ENCODE measurements around the gene STRN4.
A peak's percentile ranks its signal among the peaks of the same experiment; 100 is the strongest.
"Not testable (repeated sequence)": the region's sequence is repeated elsewhere in the genome, so short reads cannot be mapped to it uniquely, and the experiment has no call there.

Gene STRN4, protein sequence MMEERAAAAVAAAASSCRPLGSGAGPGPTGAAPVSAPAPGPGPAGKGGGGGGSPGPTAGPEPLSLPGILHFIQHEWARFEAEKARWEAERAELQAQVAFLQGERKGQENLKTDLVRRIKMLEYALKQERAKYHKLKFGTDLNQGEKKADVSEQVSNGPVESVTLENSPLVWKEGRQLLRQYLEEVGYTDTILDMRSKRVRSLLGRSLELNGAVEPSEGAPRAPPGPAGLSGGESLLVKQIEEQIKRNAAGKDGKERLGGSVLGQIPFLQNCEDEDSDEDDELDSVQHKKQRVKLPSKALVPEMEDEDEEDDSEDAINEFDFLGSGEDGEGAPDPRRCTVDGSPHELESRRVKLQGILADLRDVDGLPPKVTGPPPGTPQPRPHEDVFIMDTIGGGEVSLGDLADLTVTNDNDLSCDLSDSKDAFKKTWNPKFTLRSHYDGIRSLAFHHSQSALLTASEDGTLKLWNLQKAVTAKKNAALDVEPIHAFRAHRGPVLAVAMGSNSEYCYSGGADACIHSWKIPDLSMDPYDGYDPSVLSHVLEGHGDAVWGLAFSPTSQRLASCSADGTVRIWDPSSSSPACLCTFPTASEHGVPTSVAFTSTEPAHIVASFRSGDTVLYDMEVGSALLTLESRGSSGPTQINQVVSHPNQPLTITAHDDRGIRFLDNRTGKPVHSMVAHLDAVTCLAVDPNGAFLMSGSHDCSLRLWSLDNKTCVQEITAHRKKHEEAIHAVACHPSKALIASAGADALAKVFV

DNA sequence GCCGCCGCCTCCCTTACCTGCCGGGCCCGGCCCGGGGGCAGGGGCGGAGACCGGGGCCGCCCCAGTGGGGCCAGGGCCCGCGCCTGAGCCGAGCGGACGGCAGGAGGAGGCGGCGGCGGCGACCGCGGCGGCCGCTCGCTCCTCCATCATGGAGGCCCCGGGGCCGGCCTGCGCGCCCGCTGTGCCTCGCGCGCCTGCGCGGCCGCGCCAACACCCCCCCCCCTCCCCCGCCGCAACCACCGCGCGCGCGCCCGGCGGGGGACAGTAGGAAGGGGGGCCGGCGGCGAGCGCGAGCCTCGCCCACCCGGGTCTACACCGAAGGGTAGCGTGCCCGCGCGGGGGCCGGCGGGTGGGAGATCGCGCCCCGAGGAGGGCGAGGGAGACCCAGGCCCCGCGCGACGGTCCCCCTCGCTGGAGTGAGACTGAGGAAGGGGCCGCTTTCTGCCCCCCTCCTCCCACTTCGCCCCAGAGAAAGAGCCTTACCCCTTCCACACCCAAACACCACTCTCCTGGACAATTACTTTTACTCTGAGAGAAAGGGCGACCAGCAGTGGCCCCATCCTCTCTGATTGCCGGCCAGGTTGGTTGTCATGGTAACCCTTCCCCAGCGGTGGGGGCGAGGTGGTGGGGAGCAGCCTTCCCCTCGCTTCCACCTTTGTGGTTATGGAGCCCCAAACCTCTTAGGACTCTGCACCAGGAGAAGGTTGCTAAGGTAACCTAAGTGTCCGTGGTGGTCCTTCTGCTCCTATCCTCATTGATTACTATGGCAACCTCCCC is at the start of gene STRN4:
Gene STRN4, minus strand, starts transcription at position 170 of the 777 bp plus-strand sequence. Its CDS starts 20 bp downstream, at position 150.
- DNase-seq, result peak; percentile 17

DNA sequence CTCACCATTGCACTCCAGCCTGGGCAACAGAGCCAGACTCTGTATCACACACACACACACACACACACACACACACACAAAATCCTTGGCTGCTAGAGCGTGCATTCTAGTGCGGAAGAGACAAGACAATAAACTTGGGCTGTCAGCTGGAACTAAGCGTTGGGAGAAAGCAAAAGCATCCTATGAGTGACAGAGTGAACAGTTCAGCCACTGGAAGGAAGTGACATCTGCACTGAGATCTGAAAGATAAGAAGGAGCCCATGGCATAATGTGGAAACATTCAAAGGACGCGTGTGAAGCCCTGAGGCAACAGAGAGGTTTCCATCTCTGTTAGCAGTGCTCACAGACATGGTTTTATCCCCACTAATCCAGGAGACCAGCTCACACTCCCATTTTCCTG is 45.7 kb upstream of the STRN4 start:
- no peak for DNase-seq

DNA sequence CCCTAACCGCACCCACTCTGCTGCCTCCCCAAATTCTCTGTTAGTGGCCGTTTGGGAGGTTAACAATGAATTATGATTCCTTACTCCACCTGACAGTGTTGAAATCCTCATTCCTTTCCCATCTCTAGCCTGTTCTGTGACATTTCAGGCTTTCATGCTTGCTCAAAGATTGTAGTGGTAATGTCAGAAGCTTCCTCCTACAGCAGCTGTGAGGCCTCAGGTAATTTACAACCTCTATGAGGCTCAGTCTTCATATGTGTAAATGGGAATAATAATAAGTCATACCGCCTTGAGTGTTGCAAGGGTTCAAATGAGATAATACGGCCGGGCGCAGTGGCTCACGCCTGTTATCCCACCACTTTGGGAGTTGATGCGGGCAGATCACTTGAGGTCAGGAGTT is 43.1 kb upstream of the STRN4 start:
- no peak for DNase-seq

DNA sequence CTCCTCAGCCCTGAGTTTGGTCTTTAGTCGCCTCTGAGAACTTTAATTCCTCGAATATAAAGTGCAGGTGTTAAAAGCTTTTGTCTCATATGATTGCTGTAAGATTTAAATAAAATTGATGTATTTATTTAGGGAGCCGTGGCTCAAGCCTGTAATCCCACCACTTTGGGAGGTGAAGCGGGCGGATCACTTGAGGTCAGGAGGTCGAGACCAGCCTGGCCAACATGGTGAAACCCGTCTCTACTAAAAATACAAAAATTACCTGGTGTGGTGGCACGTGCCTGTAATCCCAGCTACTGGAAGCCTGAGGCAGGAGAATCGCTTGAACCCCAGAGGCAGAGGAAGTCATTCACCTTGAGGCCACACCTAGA is 42.7 kb upstream of the STRN4 start:
- no peak for DNase-seq

DNA sequence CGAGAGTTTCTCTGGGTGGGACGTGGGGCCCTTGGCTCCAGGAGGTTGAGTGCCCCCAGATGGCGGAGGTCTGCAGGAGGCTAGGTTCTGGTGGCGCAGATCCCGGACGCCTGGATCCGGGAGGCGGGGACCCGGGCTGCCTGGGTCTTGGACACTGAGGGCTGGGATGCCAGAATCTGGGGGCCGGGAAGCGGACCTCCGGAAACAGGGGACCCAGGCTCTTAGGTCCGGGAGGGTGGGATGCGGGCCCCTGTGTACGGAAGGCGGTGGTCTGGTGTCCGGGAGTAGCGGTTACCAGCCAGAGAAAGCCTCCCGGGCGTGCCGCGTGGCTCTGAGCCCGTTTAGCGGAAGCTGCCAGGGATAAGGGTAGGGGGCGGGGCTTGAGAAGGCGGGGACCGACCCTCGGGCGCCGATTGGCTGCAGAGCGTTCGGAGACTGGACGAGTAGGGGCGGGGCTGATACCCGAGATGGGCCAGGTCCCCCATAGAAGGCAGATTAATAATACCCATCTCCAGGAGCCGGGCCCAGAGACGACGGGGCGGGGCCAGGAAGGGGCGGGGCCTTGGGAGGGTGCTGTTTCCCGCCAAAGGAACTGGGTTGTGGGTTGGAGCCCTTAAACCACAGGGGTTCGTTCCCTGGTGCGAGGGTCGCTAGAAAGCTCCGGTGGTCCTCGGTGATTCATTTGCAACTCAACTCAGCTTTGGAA is 42.2 kb upstream of the STRN4 start, which contains the start of gene SLC1A5:
Gene SLC1A5, minus strand, starts transcription at position 333 of the 706 bp plus-strand sequence. CDS start 629 bp downstream, outside the sequence.
- peak; percentile 95 for DNase-seq

DNA sequence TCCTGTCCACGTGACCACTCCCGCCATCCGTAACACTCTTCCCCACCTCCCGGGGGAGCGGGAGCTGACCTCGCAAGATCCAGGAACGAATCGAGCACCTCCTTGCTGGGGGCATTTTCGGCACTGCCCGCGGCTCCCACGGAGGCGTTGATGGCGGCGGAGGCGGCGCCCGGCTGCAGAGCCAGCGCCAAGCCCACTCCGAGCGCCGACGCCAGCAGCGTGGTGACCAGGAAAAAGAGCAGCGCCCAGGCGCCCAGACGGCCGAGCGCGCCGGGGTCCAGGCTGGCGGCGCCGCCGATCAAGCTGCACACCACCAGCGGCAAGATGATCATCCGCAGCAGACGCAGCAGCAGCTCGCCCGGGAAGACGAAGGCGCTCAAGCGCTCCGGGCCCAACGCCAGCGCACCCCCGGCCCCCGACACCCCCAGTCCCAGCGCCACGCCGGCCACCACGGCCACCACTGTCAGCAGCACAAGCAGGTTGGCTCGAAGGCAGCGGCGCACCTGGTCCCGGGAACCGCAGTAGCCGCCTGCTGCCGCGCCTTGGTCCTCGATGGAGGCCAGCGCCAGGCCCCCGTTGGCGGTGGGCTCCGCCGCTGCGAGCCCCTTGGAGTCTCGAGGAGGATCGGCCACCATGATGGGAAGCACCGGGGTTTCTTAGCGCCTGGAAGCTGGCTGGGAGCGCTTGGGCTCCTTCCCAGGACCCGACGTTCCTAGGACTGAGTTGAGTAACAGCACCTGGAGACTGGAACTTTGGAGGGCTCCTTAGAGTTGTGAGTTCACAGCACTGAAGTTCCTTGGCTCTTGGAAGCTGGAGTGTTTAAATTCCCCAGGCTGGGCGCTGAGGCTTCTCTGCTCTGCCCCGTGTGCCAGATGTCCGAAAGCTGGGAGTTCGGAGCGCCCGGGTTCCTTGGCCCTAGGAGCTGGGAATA is 41.3 kb upstream of the STRN4 start:
- DNase-seq, result no peak

DNA sequence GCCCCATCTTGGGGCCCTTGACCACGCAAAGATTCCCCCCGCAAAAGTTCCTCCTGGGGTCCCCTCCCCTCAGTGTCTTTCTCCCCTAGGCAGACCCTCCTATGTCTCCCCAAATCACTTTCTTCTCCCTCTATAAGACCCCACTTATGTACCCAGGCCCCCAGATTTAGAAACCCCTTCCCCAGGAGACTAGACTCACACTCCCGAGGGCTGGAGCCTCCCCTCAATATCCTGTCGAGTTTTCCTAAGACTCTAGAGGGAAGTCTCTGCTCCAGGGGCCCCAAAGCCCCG is 40.7 kb upstream of the STRN4 start:
- no peak for DNase-seq

DNA sequence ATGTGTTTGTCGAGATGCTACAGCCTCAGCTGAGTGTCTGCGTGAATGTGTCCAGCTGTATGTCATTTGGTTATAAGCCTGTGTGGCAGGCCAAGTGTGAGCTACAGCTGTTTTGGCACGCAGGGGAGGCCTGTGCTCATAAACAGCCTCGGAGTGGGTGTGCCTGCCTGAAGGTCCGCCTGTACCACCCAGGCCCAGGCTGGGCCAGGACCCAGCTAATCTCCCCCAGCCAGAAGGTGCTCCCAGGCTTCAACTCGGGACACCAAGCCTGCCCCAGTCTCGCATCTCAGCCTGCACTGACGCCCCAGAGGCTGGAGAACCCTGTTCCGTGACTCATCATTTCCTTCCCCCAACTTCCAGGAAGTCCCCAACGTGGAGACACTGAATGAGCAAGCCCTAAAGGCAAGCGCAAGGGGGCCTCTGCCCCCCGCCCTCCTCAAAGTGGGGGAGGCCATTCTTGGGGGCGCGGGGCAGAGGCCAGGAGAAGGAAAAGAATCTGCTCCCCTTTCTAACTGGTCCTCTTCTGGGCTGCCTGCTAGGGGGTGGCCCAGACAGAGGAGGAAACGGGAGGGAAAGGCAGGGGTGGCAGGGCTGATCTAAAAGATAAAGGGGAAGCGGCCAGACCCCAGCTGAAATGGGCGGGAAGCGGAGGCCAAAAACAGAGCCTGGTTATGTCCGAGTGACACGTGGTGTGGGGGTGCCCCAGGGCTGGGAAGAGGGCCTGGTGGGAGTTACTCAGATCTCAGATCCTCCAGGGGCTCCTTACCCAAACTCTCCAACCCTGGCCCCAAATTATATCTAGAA is 40.2 kb upstream of the STRN4 start:
- peak; percentile 41 for DNase-seq

DNA sequence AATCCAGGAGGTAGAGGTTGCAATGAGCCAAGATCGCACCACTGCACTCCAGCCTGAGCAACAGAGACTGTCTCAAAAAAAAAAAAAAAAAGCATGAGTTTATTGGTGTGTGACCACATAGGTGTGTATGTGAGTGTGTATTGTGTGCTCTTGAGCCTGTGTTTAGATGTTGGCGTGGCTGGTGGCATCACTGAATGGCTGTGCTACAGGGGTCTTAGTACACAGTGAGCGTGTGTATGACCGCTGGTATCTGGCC is 39.7 kb upstream of the STRN4 start:
- no peak for DNase-seq

DNA sequence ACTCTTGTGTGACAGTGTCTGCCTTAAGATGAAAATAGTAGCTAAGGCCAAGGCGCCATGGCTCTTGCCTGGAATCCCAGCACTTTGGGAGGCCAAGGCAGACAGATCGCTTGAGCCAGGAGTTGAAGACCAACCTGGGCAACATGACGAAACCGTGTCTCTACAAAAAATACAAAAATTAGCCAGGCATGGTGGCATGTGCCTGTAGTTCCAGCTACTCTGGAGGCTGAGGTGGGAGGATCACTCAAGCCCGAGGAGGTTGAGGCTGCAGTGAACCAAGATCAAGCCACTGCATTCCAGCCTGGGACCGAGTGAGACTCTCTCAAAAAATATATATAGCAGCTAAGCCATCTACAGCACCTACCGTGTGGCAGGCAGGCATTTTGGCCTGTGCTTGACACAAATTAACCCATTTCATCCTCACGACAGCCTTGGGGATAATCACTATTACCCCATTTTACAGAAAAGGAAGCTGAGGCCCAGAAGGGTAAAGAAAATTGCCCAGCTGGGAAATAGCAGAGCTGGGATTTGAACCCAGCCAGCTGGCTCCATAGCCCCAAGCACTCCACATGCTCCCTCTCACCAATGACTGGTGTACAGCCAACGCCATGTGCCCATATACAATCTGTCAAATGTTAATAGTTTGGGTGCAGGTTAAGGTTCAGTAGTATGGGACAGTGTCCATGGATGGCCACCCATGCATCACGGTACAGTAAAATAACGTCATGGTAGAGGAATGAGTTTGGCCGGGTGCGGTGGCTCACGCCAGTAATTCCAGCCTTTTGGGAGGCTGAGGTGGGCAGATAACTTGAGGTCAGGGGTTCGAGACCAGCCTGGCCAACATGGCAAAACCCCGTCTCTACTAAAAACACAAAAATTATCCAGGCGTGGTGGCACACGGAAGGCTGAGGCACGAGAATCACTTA is 39.1 kb upstream of the STRN4 start:
- no peak for DNase-seq

DNA sequence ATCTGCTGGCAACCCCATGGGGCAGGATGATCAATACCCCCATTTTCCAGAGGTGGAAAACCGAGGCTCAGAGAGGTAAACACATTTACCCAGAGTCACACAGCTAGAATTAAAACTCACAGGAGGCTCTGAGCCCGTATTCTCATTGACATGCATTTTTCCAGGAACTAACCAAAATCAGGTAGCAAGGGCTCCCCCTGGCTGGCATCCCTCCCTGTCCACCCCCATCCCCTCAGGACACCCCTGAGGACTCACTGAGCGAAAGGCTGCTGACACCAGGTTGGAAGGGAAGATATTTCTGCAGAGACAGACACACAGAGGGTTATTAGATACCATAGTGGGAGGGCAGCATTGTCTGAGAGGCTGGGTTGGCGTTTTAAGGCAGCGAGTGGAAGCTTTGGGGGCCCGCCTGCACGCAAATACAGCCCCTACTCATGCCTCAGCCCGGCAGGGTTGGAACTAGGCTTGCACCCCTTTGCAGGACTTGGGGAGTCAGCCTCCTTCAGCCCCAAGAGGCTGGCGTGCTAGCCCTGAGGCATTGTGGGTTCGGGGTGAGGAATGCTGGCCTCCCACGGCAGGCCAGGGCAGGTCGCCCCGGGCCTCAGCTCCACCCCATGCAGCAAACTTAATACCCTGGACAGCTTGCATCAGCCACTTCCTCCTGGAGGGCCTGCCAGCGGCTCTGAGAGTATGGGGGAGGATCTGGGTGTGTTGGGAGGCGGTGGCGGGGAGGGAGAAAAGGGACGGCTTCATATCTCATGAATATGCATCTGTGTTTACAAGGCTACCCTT is 38.2 kb upstream of the STRN4 start:
- DNase-seq, result peak; percentile 26

DNA sequence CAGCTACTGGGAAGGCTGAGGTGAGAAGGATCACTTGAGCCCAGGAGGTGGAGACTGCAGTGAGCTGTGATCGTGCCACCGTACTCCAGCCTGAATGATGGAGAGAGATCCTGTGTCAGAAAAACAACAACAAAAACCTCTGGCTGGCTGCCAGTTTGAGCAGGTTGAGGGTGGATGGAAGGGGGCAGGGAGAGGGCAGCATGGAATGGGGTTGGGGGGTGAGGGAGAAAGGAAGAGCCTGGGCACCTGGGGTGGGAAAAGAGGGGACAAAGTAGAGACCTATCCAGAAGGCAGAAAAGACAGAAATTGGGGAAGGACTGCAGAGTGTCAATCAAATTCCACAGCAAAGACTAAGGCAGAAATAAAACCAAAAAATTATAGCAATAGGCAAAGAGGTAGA is 37.4 kb upstream of the STRN4 start:
- peak; percentile 26 for DNase-seq

DNA sequence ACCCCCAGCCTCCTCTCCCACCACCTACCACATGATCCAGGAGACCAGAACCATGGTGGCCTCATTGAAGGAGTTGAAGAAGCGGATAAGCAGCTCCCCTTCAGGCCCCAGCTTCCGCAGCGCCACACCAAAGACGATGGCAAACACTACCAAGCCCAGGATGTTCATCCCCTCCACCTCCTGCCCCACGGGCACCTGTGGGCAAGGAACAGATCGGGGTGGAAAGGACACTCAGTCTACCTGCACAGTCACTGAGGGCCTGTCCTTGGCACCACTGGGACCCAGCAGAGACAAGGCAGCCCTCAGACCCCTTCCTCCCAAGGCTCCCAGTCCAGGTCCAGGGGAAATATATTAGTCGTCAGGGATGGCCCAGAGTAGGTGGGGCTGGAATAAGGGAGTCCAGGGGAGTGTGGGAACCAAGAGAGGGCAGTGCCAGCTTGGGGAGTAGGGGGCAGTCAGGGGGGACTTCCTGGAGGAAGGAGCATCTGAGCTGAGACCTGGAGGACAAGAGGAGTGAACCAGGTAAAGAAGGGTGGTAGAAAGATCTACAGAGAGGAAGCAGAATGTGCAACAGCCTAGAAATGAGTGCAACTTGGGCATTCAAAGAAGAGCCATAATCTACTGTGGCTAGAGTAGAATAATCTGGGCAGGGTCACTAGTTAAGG is 36.2 kb upstream of the STRN4 start:
- no peak for DNase-seq

DNA sequence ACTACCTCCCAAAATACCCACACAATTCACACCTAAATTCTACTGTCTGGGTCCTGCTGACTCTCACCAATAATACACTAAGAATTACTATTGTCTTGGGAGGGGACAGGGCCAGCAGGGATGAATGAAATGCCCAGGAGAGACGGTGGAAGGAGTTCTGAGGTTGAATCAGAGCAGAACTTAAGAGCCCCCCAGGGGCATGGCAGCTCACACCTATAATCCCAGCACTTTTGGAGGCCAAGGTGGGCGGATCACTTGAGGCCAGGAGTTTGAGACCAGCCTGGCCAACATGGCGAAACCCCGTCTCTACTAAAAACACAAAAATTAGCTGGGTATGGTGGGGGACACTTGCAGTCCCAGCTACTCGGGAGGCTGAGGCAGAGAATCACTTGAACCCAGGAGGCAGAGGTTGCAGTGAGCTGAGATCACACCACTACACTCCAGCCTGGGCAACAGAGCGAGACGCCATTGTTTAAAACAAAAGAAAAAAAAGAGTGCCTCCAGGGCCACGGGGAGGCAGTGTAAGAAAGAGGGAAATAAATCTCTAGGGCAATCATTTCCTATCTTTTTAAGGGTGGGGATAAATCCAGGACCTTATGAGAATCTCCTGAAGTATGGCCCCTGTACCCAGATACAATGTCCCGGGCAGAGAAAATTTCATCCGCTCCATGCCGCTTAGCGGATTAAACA is 31.9 kb upstream of the STRN4 start:
- not testable (repeated sequence) for DNase-seq

DNA sequence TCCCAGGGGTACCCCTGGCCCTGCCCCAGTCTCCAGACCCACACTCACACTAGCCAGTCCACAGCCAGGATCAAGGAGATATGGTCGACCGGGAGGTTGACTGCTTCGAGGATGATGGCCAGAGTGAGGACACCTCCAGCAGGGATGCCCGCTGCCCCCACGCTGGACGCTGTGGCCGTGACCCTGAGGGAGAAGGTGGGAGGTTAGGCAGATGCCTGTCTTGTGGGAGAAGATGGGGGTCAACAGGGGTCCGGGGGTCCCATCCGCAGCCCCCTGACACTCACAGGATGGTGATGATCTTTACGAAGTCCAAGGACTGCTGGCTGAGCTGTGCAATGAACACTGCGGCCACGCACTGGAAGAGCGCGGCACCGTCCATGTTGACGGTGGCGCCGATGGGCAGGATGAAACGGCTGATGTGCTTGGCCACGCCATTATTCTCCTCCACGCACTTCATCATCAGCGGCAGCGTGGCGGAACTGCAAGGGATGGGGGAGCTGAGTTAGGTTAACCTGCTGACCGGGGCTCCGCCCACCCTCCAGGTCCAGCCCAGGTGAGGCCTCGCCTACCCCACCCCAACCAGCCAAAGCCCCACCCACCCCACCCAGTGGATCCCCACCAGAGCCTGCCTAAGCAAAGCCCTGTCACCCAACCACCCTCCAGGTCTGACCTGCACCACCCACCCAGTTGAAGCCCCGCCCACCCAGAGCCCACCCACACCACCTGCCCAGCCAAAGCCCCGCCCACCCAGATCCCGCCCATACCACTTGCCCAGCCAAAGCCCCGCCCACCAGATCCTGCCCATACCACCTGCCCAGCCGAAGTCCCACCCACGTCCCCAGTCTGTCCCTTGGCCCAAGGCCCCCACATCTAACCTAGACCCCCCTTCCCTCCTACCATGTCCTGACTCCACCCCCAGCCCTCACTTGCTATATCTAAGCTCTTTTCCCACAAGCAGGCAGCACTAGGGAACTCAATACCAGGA is 31.0 kb upstream of the STRN4 start:
- DNase-seq, result no peak

DNA sequence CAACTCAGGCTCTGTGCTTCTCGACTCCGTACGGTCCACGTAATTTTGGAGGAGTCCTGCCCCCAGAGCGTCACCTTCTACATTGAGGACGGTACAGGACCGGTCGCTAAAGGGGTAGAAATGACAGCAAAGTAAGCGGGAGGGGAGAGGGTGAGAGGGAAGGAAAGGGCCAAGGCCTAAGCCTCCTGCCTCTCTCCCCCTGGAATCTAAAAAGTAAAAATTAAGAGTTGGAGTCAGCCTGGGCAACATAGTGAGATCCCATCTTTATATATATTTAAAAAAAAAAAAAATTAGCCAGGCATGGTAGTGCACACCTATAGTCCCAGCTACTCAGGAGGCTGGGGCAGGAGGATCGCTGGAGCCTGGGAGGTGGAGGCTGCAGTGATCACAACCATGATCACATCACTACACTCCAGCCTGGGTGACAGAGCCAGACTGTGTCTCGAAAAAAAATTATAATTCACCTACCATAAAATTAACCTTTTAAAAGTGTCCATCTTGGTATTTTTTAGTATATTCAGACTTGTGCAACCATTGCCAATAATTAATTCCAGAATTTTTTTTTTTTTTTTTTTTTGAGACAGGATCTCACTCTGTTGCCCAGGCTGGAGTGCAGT is 29.5 kb upstream of the STRN4 start:
- DNase-seq, result no peak

Data from NCI-H1694 (cell line).